HEK293T (cell line): ENCODE results near the gene NPLOC4.

Experiments used
- CTCF ChIA-PET: fragments of 350-600 bp; formaldehyde crosslinking; extraction: SDS; loops from one replicate; lab custom pipeline; 2021; ENCODE audit warnings: antibody characterized with exemption, inconsistent platforms; lab: Yijun Ruan, JAX
- POLR2A ChIA-PET: fragments of 350-600 bp; formaldehyde crosslinking; extraction: SDS; loops from one replicate; lab custom pipeline; 2020; ENCODE audit warnings: antibody characterized with exemption, inconsistent platforms; lab: Yijun Ruan, JAX
- DNase-seq: peaks from one replicate; pipeline ENCODE4 v3.0.0; 2012; ENCODE audit warnings: mixed read lengths; ENCODE audit errors: extremely low spot score
- ARNT ChIP-seq: fragments of 450-650 bp; IDR thresholded peaks from 2 replicates; pipeline ENCODE4 v1.6.1; 2017; ENCODE audit warnings: mild to moderate bottlenecking
- BHLHE40 ChIP-seq: fragments of 450-650 bp; IDR thresholded peaks from 2 replicates; pipeline ENCODE4 v1.6.1; 2016; ENCODE audit warnings: mild to moderate bottlenecking, moderate library complexity, borderline replicate concordance
- CTBP1 ChIP-seq: fragments of 450-650 bp; IDR thresholded peaks from 2 replicates; pipeline ENCODE4 v1.6.1; 2016; ENCODE audit warnings: borderline replicate concordance
- ELF4 ChIP-seq: fragments of 450-650 bp; IDR thresholded peaks from 2 replicates; pipeline ENCODE4 v1.6.1; 2017; ENCODE audit warnings: antibody characterized with exemption
- FOXA1 ChIP-seq: fragments of 450-650 bp; IDR thresholded peaks from 2 replicates; pipeline ENCODE4 v1.6.1; 2016; ENCODE audit warnings: mild to moderate bottlenecking
- FOXK2 ChIP-seq: fragments of 450-650 bp; IDR thresholded peaks from 2 replicates; pipeline ENCODE4 v1.6.1; 2016; ENCODE audit warnings: mild to moderate bottlenecking
- FOXM1 ChIP-seq: fragments of 450-650 bp; IDR thresholded peaks from 2 replicates; pipeline ENCODE4 v1.6.1; 2017; ENCODE audit warnings: mild to moderate bottlenecking, borderline replicate concordance
- HDGF ChIP-seq: fragments of 450-650 bp; IDR thresholded peaks from 2 replicates; pipeline ENCODE4 v1.6.1; 2017; ENCODE audit warnings: antibody characterized with exemption, borderline replicate concordance
- L3MBTL2 ChIP-seq: fragments of 450-650 bp; conservative IDR thresholded peaks from 2 replicates; pipeline ENCODE4 v1.6.1; 2016; ENCODE audit warnings: mild to moderate bottlenecking
- LEF1 ChIP-seq: fragments of 450-650 bp; IDR thresholded peaks from 2 replicates; pipeline ENCODE4 v1.6.1; 2017; ENCODE audit warnings: mild to moderate bottlenecking, borderline replicate concordance
- NFRKB ChIP-seq: fragments of 450-650 bp; IDR thresholded peaks from 2 replicates; pipeline ENCODE4 v1.6.1; 2016; ENCODE audit warnings: mild to moderate bottlenecking, moderate library complexity
- PKNOX1 ChIP-seq: fragments of 450-650 bp; IDR thresholded peaks from 2 replicates; pipeline ENCODE4 v1.6.1; 2016
- SP1 ChIP-seq: fragments of 450-650 bp; IDR thresholded peaks from 2 replicates; pipeline ENCODE4 v1.6.1; 2017
- SUZ12 ChIP-seq: fragments of 450-650 bp; IDR thresholded peaks from 2 replicates; pipeline ENCODE4 v1.6.1; 2016; ENCODE audit warnings: mild to moderate bottlenecking
- TARDBP ChIP-seq: fragments of 450-650 bp; IDR thresholded peaks from 2 replicates; pipeline ENCODE4 v1.6.1; 2016
- ZNF384 ChIP-seq: fragments of 450-650 bp; IDR thresholded peaks from 2 replicates; pipeline ENCODE4 v1.6.1; 2016

NPLOC4 gene

GRCh38 chr17:81656118-81656743, 19.3 kb upstream of the NPLOC4 start, which contains the start of gene PDE6G:
TSS of gene PDE6G (minus strand) at chr17:81656542. CDS start at chr17:81653305, 3,237 bp downstream.
- DNase-seq, result no peak
- CTCF ChIA-PET, result interaction anchor here (0.5 kb wide), 1 partner anchor 79 kb away, joined by 4 read pairs; no protein-coding TSS in a partner anchor
- POLR2A ChIA-PET, result interaction anchor here (0.6 to 3.5 kb wide), 6 partner anchors 8 to 178 kb away, joined by 3 to 29 read pairs (median 4); partner anchors contain the start of genes ARL16, CCDC137, HGS and MCRIP1
- no peak for TF ChIP-seq NFRKB
- TF ChIP-seq ZNF384, result no peak
- TF ChIP-seq SUZ12, result no peak
- TF ChIP-seq L3MBTL2, result no peak
- TF ChIP-seq FOXA1, result no peak
- no peak for TF ChIP-seq ELF4
- TF ChIP-seq ARNT, result no peak
- TF ChIP-seq SP1, result no peak
- TF ChIP-seq PKNOX1, result no peak
- no peak for TF ChIP-seq TARDBP
- no peak for TF ChIP-seq FOXM1
- no peak for TF ChIP-seq FOXK2
- TF ChIP-seq CTBP1, result no peak
- no peak for TF ChIP-seq LEF1
- TF ChIP-seq HDGF, result no peak
- no peak for TF ChIP-seq BHLHE40

GRCh38 chr17:81655378-81656117, 18.6 kb upstream of the NPLOC4 start:
- TF ChIP-seq SUZ12 (no peak), ARNT (no peak), FOXK2 (no peak), PKNOX1 (no peak), NFRKB (no peak), HDGF (no peak), TARDBP (no peak), L3MBTL2 (no peak), LEF1 (no peak), FOXM1 (no peak), BHLHE40 (no peak), ZNF384 (no peak), SP1 (no peak), ELF4 (no peak), CTBP1 (no peak), FOXA1 (no peak)
- CTCF ChIA-PET, result interaction anchor here (0.5 kb wide), 1 partner anchor 79 kb away, joined by 4 read pairs; no protein-coding TSS in a partner anchor
- POLR2A ChIA-PET, result interaction anchor here (0.6 to 3.5 kb wide), 5 partner anchors 8 to 66 kb away, joined by 3 to 29 read pairs (median 5); partner anchors contain the start of genes ARL16, CCDC137, HGS and OXLD1
- DNase-seq, result no peak

- TF ChIP-seq NFRKB (no peak), SP1 (no peak)
- POLR2A ChIA-PET, result interaction anchor here (0.9 to 1.5 kb wide), 3 partner anchors 11 to 13 kb away, joined by 3 to 5 read pairs (median 3); partner anchors contain the start of genes CCDC137 and OXLD1
- CTCF ChIA-PET, result no interaction called here
- no peak for DNase-seq
These were observed 16.2 kb upstream of the NPLOC4 start for GRCh38 chr17:81652906-81653771.

- DNase-seq, result no peak
- ChIA-PET POLR2A (no interaction called here), CTCF (no interaction called here)
- TF ChIP-seq CTBP1 (no peak), ELF4 (no peak)
These were observed 14.8 kb upstream of the NPLOC4 start for GRCh38 chr17:81651692-81652091.

- POLR2A ChIA-PET, result interaction anchor here (1.3 kb wide), 1 partner anchor 52 kb away, joined by 5 read pairs; the partner anchor contains the start of gene MRPL12
- no peak for TF ChIP-seq SUZ12
- TF ChIP-seq LEF1, result no peak
- no peak for TF ChIP-seq NFRKB
- no peak for TF ChIP-seq ELF4
- DNase-seq, result no peak
- CTCF ChIA-PET, result interaction anchor here (0.6 to 1.1 kb wide), 2 partner anchors 50 to 553 kb away, joined by 3 to 4 read pairs; no protein-coding TSS in a partner anchor
These were observed 14.0 kb upstream of the NPLOC4 start for GRCh38 chr17:81650951-81651350.

GRCh38 chr17:81648707-81649085, 11.8 kb upstream of the NPLOC4 start:
- ChIA-PET POLR2A (interaction anchor here (1.1 kb wide), 1 partner anchor 19 kb away, joined by 3 read pairs; no protein-coding TSS in a partner anchor), CTCF (no interaction called here)
- TF ChIP-seq HDGF, result no peak
- no peak for TF ChIP-seq ARNT
- TF ChIP-seq ELF4, result no peak
- no peak for TF ChIP-seq FOXA1
- TF ChIP-seq NFRKB, result no peak
- TF ChIP-seq TARDBP, result no peak
- no peak for TF ChIP-seq SUZ12
- no peak for TF ChIP-seq FOXK2
- no peak for DNase-seq
